Measurements from ENCODE around the gene TOR1AIP2. TPM values are rescaled to one million over a fixed set of nuclear protein-coding genes. Genes with fewer than 3 reads are reported as not detected.

The TOR1AIP2 gene
- polyA plus RNA-seq, 1 of the 3 experiments (the other 2 are of a cell fraction), result 12.7 TPM

DNA sequence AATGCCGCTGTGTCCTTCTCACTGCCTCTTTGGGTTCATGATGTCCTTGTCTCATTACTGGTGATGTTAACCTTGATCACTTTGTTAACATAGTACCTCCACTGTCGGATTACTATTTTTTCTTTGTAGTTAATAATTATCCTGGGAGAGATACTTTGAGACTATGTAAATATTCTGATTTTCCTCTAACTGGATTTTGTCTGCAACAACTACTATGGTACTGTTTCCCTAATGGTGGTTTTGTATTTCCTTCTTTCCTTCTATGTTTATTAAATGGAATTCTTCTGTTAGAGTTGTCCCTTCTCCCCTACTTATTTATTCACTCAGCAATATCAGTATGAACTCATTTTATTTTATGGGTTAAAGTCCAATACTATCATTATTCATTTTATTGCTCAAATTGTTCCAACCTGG lies 4.2 kb downstream of the TOR1AIP2 start:
- H3K9ac ChIP-seq, result no peak overlapping the region
- H3K4me2 ChIP-seq, result no peak overlapping the region
- H3K9me3 ChIP-seq, result no peaks in the 10 kb centered on the region; the same call in 1 of the 2 replicates
- no peak overlapping the region for H3K27ac ChIP-seq (ENCODE audit: low read depth in 2 of 2, low read length in 1 of 2)
- POLR2A ChIA-PET, result no interaction called here
- H3K27me3 ChIP-seq (ENCODE audit: insufficient read depth), result no peaks in the 10 kb centered on the region
- peaks cover 14% of the 10 kb centered on the region for H3F3A ChIP-seq (replicated peaks; ENCODE audit: insufficient read depth)
- H3K36me3 ChIP-seq (replicated peaks in 1 of 2; ENCODE audit: control insufficient read depth in 1 of 2, insufficient read depth in 2 of 2, low read length in 1 of 2), result peaks cover 53 to 67% of the 10 kb centered on the region in 2 experiments
- no peak overlapping the region for H2AFZ ChIP-seq (ENCODE audit: low read depth)
- TF ChIP-seq, protein P1, sequence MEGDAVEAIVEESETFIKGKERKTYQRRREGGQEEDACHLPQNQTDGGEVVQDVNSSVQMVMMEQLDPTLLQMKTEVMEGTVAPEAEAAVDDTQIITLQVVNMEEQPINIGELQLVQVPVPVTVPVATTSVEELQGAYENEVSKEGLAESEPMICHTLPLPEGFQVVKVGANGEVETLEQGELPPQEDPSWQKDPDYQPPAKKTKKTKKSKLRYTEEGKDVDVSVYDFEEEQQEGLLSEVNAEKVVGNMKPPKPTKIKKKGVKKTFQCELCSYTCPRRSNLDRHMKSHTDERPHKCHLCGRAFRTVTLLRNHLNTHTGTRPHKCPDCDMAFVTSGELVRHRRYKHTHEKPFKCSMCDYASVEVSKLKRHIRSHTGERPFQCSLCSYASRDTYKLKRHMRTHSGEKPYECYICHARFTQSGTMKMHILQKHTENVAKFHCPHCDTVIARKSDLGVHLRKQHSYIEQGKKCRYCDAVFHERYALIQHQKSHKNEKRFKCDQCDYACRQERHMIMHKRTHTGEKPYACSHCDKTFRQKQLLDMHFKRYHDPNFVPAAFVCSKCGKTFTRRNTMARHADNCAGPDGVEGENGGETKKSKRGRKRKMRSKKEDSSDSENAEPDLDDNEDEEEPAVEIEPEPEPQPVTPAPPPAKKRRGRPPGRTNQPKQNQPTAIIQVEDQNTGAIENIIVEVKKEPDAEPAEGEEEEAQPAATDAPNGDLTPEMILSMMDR (IDR thresholded peaks at IDR 0.05), result no peak
- TF ChIP-seq ELF1 (IDR thresholded peaks at IDR 0.05) (no peak), TAF1 (IDR thresholded peaks at IDR 0.05; ENCODE audit: borderline replicate concordance, low read depth, low read length) (no peak), RXRA (IDR thresholded peaks at IDR 0.05; ENCODE audit: borderline replicate concordance, low read depth) (no peak), RAD21 (IDR thresholded peaks at IDR 0.05; ENCODE audit: low read length) (no peak), MXI1 (IDR thresholded peaks at IDR 0.05; ENCODE audit: low read depth, low read length) (no peak), FOXM1 (IDR thresholded peaks at IDR 0.05; ENCODE audit: low read depth) (no peak), POLR2AphosphoS5 (IDR thresholded peaks at IDR 0.05; ENCODE audit: low read depth, low read length) (no peak), EZH2phosphoT487 (IDR thresholded peaks at IDR 0.05; ENCODE audit: borderline replicate concordance, low read depth) (no peak), GATA2 (CRISPR knock-in tag; IDR thresholded peaks at IDR 0.05) (no peak), RCOR1 (IDR thresholded peaks at IDR 0.05; ENCODE audit: low read length) (no peak), SIN3A (IDR thresholded peaks at IDR 0.05; ENCODE audit: borderline replicate concordance, low read depth, low read length) (no peak), JUND (IDR thresholded peaks at IDR 0.05) (no peak), EP300 (IDR thresholded peaks at IDR 0.05; ENCODE audit: borderline replicate concordance in 1 of 2, low read depth in 1 of 2, low read length in 1 of 2) (no peak), MEF2A (IDR thresholded peaks at IDR 0.05; ENCODE audit: borderline replicate concordance, low read depth) (no peak)
- TF ChIP-seq, protein P2, sequence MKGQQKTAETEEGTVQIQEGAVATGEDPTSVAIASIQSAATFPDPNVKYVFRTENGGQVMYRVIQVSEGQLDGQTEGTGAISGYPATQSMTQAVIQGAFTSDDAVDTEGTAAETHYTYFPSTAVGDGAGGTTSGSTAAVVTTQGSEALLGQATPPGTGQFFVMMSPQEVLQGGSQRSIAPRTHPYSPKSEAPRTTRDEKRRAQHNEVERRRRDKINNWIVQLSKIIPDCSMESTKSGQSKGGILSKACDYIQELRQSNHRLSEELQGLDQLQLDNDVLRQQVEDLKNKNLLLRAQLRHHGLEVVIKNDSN (IDR thresholded peaks at IDR 0.05; ENCODE audit: borderline replicate concordance, low read depth), result no peak
- TF ChIP-seq, protein P3, sequence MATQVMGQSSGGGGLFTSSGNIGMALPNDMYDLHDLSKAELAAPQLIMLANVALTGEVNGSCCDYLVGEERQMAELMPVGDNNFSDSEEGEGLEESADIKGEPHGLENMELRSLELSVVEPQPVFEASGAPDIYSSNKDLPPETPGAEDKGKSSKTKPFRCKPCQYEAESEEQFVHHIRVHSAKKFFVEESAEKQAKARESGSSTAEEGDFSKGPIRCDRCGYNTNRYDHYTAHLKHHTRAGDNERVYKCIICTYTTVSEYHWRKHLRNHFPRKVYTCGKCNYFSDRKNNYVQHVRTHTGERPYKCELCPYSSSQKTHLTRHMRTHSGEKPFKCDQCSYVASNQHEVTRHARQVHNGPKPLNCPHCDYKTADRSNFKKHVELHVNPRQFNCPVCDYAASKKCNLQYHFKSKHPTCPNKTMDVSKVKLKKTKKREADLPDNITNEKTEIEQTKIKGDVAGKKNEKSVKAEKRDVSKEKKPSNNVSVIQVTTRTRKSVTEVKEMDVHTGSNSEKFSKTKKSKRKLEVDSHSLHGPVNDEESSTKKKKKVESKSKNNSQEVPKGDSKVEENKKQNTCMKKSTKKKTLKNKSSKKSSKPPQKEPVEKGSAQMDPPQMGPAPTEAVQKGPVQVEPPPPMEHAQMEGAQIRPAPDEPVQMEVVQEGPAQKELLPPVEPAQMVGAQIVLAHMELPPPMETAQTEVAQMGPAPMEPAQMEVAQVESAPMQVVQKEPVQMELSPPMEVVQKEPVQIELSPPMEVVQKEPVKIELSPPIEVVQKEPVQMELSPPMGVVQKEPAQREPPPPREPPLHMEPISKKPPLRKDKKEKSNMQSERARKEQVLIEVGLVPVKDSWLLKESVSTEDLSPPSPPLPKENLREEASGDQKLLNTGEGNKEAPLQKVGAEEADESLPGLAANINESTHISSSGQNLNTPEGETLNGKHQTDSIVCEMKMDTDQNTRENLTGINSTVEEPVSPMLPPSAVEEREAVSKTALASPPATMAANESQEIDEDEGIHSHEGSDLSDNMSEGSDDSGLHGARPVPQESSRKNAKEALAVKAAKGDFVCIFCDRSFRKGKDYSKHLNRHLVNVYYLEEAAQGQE (IDR thresholded peaks at IDR 0.05; ENCODE audit: low read depth, low read length), result no peak
- TF ChIP-seq, protein P4, sequence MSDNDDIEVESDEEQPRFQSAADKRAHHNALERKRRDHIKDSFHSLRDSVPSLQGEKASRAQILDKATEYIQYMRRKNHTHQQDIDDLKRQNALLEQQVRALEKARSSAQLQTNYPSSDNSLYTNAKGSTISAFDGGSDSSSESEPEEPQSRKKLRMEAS (IDR thresholded peaks at IDR 0.05; ENCODE audit: low read depth), result no peak
- TF ChIP-seq, protein P5, sequence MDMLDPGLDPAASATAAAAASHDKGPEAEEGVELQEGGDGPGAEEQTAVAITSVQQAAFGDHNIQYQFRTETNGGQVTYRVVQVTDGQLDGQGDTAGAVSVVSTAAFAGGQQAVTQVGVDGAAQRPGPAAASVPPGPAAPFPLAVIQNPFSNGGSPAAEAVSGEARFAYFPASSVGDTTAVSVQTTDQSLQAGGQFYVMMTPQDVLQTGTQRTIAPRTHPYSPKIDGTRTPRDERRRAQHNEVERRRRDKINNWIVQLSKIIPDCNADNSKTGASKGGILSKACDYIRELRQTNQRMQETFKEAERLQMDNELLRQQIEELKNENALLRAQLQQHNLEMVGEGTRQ (IDR thresholded peaks at IDR 0.05; ENCODE audit: borderline replicate concordance, low read depth, low read length), result no peak
- TF ChIP-seq, protein P6, sequence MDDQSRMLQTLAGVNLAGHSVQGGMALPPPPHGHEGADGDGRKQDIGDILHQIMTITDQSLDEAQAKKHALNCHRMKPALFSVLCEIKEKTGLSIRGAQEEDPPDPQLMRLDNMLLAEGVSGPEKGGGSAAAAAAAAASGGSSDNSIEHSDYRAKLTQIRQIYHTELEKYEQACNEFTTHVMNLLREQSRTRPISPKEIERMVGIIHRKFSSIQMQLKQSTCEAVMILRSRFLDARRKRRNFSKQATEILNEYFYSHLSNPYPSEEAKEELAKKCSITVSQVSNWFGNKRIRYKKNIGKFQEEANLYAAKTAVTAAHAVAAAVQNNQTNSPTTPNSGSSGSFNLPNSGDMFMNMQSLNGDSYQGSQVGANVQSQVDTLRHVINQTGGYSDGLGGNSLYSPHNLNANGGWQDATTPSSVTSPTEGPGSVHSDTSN (IDR thresholded peaks at IDR 0.05), result no peak
- CTCF ChIA-PET, result no interaction called here
- peaks cover 80% of the 10 kb centered on the region for H4K20me1 ChIP-seq (ENCODE audit: insufficient read depth)
- 92% methylated on average over 2 of the region's 2 CpGs for WGBS (ENCODE audit: low lambda C conversion rate)
- H3K4me3 ChIP-seq (ENCODE audit: low read depth in 2 of 2, low read length in 1 of 2), result no peak overlapping the region
- DNase-seq, result no peak
- no peaks in the 10 kb centered on the region for H3K9me2 ChIP-seq
- H3K79me2 ChIP-seq (ENCODE audit: insufficient read depth), result peaks cover 93% of the 10 kb centered on the region
- peaks cover 0 to 9% of the 10 kb centered on the region in 2 experiments; a peak in 3 of 4 replicates for H3K4me1 ChIP-seq (ENCODE audit: control insufficient read depth in 1 of 2, insufficient read depth in 2 of 2, low read depth in 1 of 2, low read length in 1 of 2)

Measured in SK-N-SH (cell line).